Natural killer cell (primary cell): Measurements from ENCODE around the gene PTPRT. TPM values are rescaled to one million over a fixed set of nuclear protein-coding genes. Genes with fewer than 3 reads are reported as not detected.

ENCODE experiments used
- ATAC-seq, 3 donors: fragments of 150-1000 bp in 2 of 3; fragments of 200-7000 bp in 1 of 3; cut with Tn5 transposase; 1 replicate in 1 of 3; 2 replicates in 2 of 3; pipeline ENCODE4 v1.10.0; 2021; ENCODE audit warnings: mild to moderate bottlenecking in 2 of 3, moderate library complexity in 2 of 3
- DNase-seq, 2 donors: peaks; one replicate each; pipeline versions ENCODE4 v3.0.0 to v3.0.0-alpha.2; 2013 to 2021; ENCODE audit warnings: mixed read lengths in 1 of 2
- H3K27ac ChIP-seq: one replicate; pipeline ENCODE4 v1.5.1; 2013; ENCODE audit warnings: mild to moderate bottlenecking, low read length
- H3K27me3 ChIP-seq: one replicate; pipeline ENCODE4 v1.6.1; 2013; ENCODE audit warnings: low read length; ENCODE audit not compliant: control insufficient read depth, insufficient read depth
- H3K36me3 ChIP-seq: one replicate; pipeline ENCODE4 v1.6.1; 2013; ENCODE audit warnings: low read length; ENCODE audit not compliant: control insufficient read depth, insufficient read depth
- H3K4me1 ChIP-seq: one replicate; pipeline ENCODE4 v1.6.1; 2013; ENCODE audit warnings: low read length; ENCODE audit not compliant: control insufficient read depth, insufficient read depth
- H3K4me3 ChIP-seq: one replicate; pipeline ENCODE4 v1.5.1; 2013; ENCODE audit warnings: low read length
- H3K9me3 ChIP-seq: one replicate; pipeline ENCODE4 v1.6.1; 2013; ENCODE audit warnings: low read length; ENCODE audit not compliant: control insufficient read depth, insufficient read depth
- H3K27ac Mint-ChIP-seq, 2 donors: one replicate each; pipeline ENCODE4 v1.8.0; 2022; ENCODE audit warnings: mild to moderate bottlenecking in 2 of 2, mixed read lengths in 2 of 2, moderate library complexity in 1 of 2
- H3K27me3 Mint-ChIP-seq, 2 donors: one replicate each; pipeline ENCODE4 v1.8.0; 2022; ENCODE audit warnings: low read depth in 2 of 2, mixed read lengths in 2 of 2
- H3K36me3 Mint-ChIP-seq: one replicate; pipeline ENCODE4 v1.8.0; 2022; ENCODE audit warnings: mixed read lengths
- H3K4me1 Mint-ChIP-seq, 2 donors: one replicate each; pipeline ENCODE4 v1.8.0; 2022; ENCODE audit warnings: mixed read lengths in 2 of 2
- H3K4me3 Mint-ChIP-seq: one replicate; pipeline ENCODE4 v1.8.0; 2022; ENCODE audit warnings: mild to moderate bottlenecking, moderate library complexity, mixed read lengths
- H3K9me3 Mint-ChIP-seq, 2 donors: one replicate each; pipeline ENCODE4 v1.8.0; 2022; ENCODE audit warnings: mixed read lengths in 2 of 2
- CTCF ChIP-seq: fragments of 200-600 bp; IDR thresholded peaks from one replicate; pipeline ENCODE4 v1.8.0; 2022; ENCODE audit warnings: antibody characterized with exemption
- WGBS: methylation state at CpG from one replicate; pipeline ENCODE4 v1.1.7; 2013; ENCODE audit warnings: missing lambda C conversion rate; ENCODE audit not compliant: insufficient coverage; 5-methylcytosine and 5-hydroxymethylcytosine counted together
- intact Hi-C: fragments of 100-400 bp; cut with micrococcal nuclease; formaldehyde crosslinking; loops from one replicate; pipeline ENCODE4 v1.14.2; 2022
- total RNA-seq, 4 donors: library from RNA; stranded (reverse); fragments of 120-200 nt in 1 of 4; gene quantifications; one replicate each; pipeline versions ENCODE4 v1.2.3 to v1.2.4, GENCODE V29; 2013 to 2022

Gene PTPRT
- total RNA-seq, 3 donors from 2014 or later (not counting 1 experiment from before 2014, with no cell fraction given): not detected

GRCh38 chr20:42260184-42260583 is 929.5 kb downstream of the PTPRT start:
- Histone ChIP-seq H3K27ac (no peak overlapping the region), H3K4me3 (no peak overlapping the region), H3K4me1 (no peaks in the 10 kb centered on the region), H3K36me3 (no peaks in the 10 kb centered on the region), H3K27me3 (no peaks in the 10 kb centered on the region), H3K9me3 (no peaks in the 10 kb centered on the region)
- Mint-ChIP-seq H3K4me1 (no peaks in the 10 kb centered on the region), H3K9me3 (peaks cover 5 to 7% of the 10 kb centered on the region in 2 donors), H3K27me3 (no peaks in the 10 kb centered on the region), H3K36me3 (no peaks in the 10 kb centered on the region), H3K27ac (no peak overlapping the region), H3K4me3 (no peak overlapping the region)
- 77% methylated on average over 4 of the region's 4 CpGs for WGBS
- intact Hi-C loops: no loop called here
- DNase-seq (no peak), ATAC-seq (no peak)
- TF ChIP-seq CTCF: no peak

- no peak overlapping the region for H3K4me3 Mint-ChIP-seq
- H3K4me3 ChIP-seq: no peak overlapping the region
- intact Hi-C loops: no loop called here
- H3K9me3 ChIP-seq: no peaks in the 10 kb centered on the region
- no peak overlapping the region for H3K27ac Mint-ChIP-seq
- no peaks in the 10 kb centered on the region for H3K4me1 ChIP-seq
- no peaks in the 10 kb centered on the region for H3K27me3 Mint-ChIP-seq
- peaks cover 5 to 7% of the 10 kb centered on the region in 2 donors for H3K9me3 Mint-ChIP-seq
- no peaks in the 10 kb centered on the region for H3K27me3 ChIP-seq
- ATAC-seq (no peak), DNase-seq (no peak)
- no peaks in the 10 kb centered on the region for H3K36me3 ChIP-seq
- 77% methylated on average over 4 of the region's 4 CpGs for WGBS
- H3K4me1 Mint-ChIP-seq: no peaks in the 10 kb centered on the region
- H3K27ac ChIP-seq: no peak overlapping the region
- no peak for TF ChIP-seq CTCF
- no peaks in the 10 kb centered on the region for H3K36me3 Mint-ChIP-seq
These were observed 930.3 kb downstream of the PTPRT start for GRCh38 chr20:42259389-42259788.

GRCh38 chr20:42258564-42259302 is 931.0 kb downstream of the PTPRT start:
- H3K4me1 ChIP-seq: no peaks in the 10 kb centered on the region
- intact Hi-C loops: no loop called here
- H3K27me3 Mint-ChIP-seq: no peaks in the 10 kb centered on the region
- no peaks in the 10 kb centered on the region for H3K36me3 ChIP-seq
- ATAC-seq (no peak), DNase-seq (no peak)
- H3K36me3 Mint-ChIP-seq: no peaks in the 10 kb centered on the region
- H3K27ac ChIP-seq: no peak overlapping the region
- no peak for TF ChIP-seq CTCF
- H3K4me3 Mint-ChIP-seq: no peak overlapping the region
- H3K27ac Mint-ChIP-seq: no peak overlapping the region
- WGBS: 86% methylated on average over 4 of the region's 6 CpGs
- H3K9me3 Mint-ChIP-seq: peaks cover 5 to 7% of the 10 kb centered on the region in 2 donors
- H3K9me3 ChIP-seq: no peaks in the 10 kb centered on the region
- no peaks in the 10 kb centered on the region for H3K4me1 Mint-ChIP-seq
- no peaks in the 10 kb centered on the region for H3K27me3 ChIP-seq
- no peak overlapping the region for H3K4me3 ChIP-seq

- WGBS: 80% methylated on average over 3 of the region's 3 CpGs
- Histone ChIP-seq H3K36me3 (no peaks in the 10 kb centered on the region), H3K4me1 (no peaks in the 10 kb centered on the region), H3K27ac (no peak overlapping the region), H3K4me3 (no peak overlapping the region), H3K9me3 (peaks cover 3% of the 10 kb centered on the region), H3K27me3 (no peaks in the 10 kb centered on the region)
- Mint-ChIP-seq H3K36me3 (no peaks in the 10 kb centered on the region), H3K27me3 (no peaks in the 10 kb centered on the region), H3K27ac (no peak overlapping the region), H3K4me1 (no peaks in the 10 kb centered on the region), H3K9me3 (peaks cover 7 to 8% of the 10 kb centered on the region in 2 donors), H3K4me3 (no peak overlapping the region)
- no peak for ATAC-seq
- no peak for TF ChIP-seq CTCF
- intact Hi-C loops: no loop called here
- DNase-seq: no peak
These were observed 933.9 kb downstream of the PTPRT start for GRCh38 chr20:42255821-42256220.
